ENCODE data around the gene UAP1L1. TPM values are rescaled to one million over a fixed set of nuclear protein-coding genes. Genes with fewer than 3 reads are reported as not detected.

UAP1L1 gene
- total and polyA plus RNA-seq, 9 of the 15 experiments (the other 6 are each of a cell fraction or from before 2014, with no cell fraction given) = 0.20 to 8.6 (median 3.7) TPM

- TF ChIP-seq, protein P1, sequence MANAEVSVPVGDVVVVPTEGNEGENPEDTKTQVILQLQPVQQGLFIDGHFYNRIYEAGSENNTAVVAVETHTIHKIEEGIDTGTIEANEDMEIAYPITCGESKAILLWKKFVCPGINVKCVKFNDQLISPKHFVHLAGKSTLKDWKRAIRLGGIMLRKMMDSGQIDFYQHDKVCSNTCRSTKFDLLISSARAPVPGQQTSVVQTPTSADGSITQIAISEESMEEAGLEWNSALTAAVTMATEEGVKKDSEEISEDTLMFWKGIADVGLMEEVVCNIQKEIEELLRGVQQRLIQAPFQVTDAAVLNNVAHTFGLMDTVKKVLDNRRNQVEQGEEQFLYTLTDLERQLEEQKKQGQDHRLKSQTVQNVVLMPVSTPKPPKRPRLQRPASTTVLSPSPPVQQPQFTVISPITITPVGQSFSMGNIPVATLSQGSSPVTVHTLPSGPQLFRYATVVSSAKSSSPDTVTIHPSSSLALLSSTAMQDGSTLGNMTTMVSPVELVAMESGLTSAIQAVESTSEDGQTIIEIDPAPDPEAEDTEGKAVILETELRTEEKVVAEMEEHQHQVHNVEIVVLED (CRISPR knock-in tag; IDR thresholded peaks at IDR 0.05) = no peak
- TF ChIP-seq, protein P2, sequence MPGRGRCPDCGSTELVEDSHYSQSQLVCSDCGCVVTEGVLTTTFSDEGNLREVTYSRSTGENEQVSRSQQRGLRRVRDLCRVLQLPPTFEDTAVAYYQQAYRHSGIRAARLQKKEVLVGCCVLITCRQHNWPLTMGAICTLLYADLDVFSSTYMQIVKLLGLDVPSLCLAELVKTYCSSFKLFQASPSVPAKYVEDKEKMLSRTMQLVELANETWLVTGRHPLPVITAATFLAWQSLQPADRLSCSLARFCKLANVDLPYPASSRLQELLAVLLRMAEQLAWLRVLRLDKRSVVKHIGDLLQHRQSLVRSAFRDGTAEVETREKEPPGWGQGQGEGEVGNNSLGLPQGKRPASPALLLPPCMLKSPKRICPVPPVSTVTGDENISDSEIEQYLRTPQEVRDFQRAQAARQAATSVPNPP (IDR thresholded peaks at IDR 0.05; ENCODE audit: borderline replicate concordance, insufficient read depth, insufficient read length) = no peak
- TF ChIP-seq SETDB1 (IDR thresholded peaks at IDR 0.05; ENCODE audit: low read length) (no peak), U2AF1 (optimal IDR thresholded peaks at IDR 0.05; ENCODE audit: low read depth, low read length) (no peak), TFE3 (CRISPR knock-in tag; IDR thresholded peaks at IDR 0.05) (no peak), NFRKB (IDR thresholded peaks at IDR 0.05; ENCODE audit: low read depth) (no peak), RNF2 (IDR thresholded peaks at IDR 0.05) (no peak), TAF1 (IDR thresholded peaks at IDR 0.05; ENCODE audit: control insufficient read depth, extremely low read depth, insufficient read depth, low read length, severe bottlenecking) (no peak), HMG20A (CRISPR knock-in tag; conservative IDR thresholded peaks at IDR 0.05) (no peak), MCM3 (IDR thresholded peaks at IDR 0.05) (no peak), PURB (CRISPR knock-in tag; IDR thresholded peaks at IDR 0.05; ENCODE audit: low read depth) (no peak), CEBPG (CRISPR knock-in tag; IDR thresholded peaks at IDR 0.05) (no peak), CEBPG (tag; conservative IDR thresholded peaks at IDR 0.05 in 1 of 2, IDR thresholded peaks at IDR 0.05 in 1 of 2) (no peak)
- TF ChIP-seq, protein P3, sequence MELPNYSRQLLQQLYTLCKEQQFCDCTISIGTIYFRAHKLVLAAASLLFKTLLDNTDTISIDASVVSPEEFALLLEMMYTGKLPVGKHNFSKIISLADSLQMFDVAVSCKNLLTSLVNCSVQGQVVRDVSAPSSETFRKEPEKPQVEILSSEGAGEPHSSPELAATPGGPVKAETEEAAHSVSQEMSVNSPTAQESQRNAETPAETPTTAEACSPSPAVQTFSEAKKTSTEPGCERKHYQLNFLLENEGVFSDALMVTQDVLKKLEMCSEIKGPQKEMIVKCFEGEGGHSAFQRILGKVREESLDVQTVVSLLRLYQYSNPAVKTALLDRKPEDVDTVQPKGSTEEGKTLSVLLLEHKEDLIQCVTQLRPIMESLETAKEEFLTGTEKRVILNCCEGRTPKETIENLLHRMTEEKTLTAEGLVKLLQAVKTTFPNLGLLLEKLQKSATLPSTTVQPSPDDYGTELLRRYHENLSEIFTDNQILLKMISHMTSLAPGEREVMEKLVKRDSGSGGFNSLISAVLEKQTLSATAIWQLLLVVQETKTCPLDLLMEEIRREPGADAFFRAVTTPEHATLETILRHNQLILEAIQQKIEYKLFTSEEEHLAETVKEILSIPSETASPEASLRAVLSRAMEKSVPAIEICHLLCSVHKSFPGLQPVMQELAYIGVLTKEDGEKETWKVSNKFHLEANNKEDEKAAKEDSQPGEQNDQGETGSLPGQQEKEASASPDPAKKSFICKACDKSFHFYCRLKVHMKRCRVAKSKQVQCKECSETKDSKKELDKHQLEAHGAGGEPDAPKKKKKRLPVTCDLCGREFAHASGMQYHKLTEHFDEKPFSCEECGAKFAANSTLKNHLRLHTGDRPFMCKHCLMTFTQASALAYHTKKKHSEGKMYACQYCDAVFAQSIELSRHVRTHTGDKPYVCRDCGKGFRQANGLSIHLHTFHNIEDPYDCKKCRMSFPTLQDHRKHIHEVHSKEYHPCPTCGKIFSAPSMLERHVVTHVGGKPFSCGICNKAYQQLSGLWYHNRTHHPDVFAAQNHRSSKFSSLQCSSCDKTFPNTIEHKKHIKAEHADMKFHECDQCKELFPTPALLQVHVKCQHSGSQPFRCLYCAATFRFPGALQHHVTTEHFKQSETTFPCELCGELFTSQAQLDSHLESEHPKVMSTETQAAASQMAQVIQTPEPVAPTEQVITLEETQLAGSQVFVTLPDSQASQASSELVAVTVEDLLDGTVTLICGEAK (IDR thresholded peaks at IDR 0.05) = 0 out of 2 replicates have a peak, but pooled peaks have one; percentile 42
- TF ChIP-seq, protein P3 (CRISPR knock-in tag; IDR thresholded peaks at IDR 0.05) = no peak
Observed at GRCh38 chr9:137046088-137046787, 31.1 kb upstream of the UAP1L1 start, which contains the start of gene NPDC1 (continued).

All from K562 (cell line).